HEK293 (cell line): ENCODE results near the gene FNDC5.

Source experiments
- ATF2 ChIP-seq: fragments of 450-650 bp; formaldehyde crosslinking; IDR thresholded peaks from 2 replicates; pipeline ENCODE4 v1.5.1; 2016; ENCODE audit warnings: missing biosample characterization, missing genetic modification characterization, low read depth
- CTCF ChIP-seq: fragments of 450-650 bp; formaldehyde crosslinking; IDR thresholded peaks from 2 replicates; pipeline ENCODE4 v1.5.1; 2016; ENCODE audit warnings: missing biosample characterization, missing genetic modification characterization
- KLF8 ChIP-seq: fragments of 450-650 bp; formaldehyde crosslinking; IDR thresholded peaks from 2 replicates; pipeline ENCODE4 v1.5.1; 2016; ENCODE audit warnings: missing biosample characterization, missing genetic modification characterization
- ZBTB6 ChIP-seq: fragments of 450-650 bp; formaldehyde crosslinking; IDR thresholded peaks from 2 replicates; pipeline ENCODE4 v1.5.1; 2017; ENCODE audit warnings: missing biosample characterization, missing genetic modification characterization
- ZNF133 ChIP-seq: fragments of 450-650 bp; formaldehyde crosslinking; IDR thresholded peaks from 2 replicates; pipeline ENCODE4 v1.5.1; 2016; ENCODE audit warnings: missing biosample characterization, missing genetic modification characterization
- ZNF274 ChIP-seq, 2 experiments: fragments of 200-500 bp in 1 of 2; fragments of 450-650 bp in 1 of 2; sonication (Bioruptor generic) in 1 of 2; formaldehyde crosslinking in 1 of 2; IDR thresholded peaks; 2 replicates each; pipeline versions ENCODE4 v1.5.1 to v1.6.1; 2014 to 2016; ENCODE audit warnings: borderline replicate concordance in 1 of 2, inconsistent platforms in 1 of 2, low read length in 1 of 2, missing biosample characterization in 1 of 2, missing genetic modification characterization in 1 of 2
- ZNF302 ChIP-seq: fragments of 450-650 bp; formaldehyde crosslinking; IDR thresholded peaks from 2 replicates; pipeline ENCODE4 v1.5.1; 2016; ENCODE audit warnings: missing biosample characterization, missing genetic modification characterization, low read depth

- TF ChIP-seq CTCF (tag by site-specific recombination) (no peak), ATF2 (tag by site-specific recombination) (no peak), ZNF274 (IDR thresholded peaks at IDR 0.05; ENCODE audit: low read length) (no peak), ZNF274 (tag by site-specific recombination; IDR thresholded peaks at IDR 0.05; ENCODE audit: borderline replicate concordance) (no peak), ZNF133 (no peak), KLF8 (tag by site-specific recombination) (no peak), ZNF302 (tag by site-specific recombination) (no peak), ZBTB6 (no peak)
Measured at GRCh38 chr1:32881871-32882850, 11.4 kb upstream of the FNDC5 start.
